Ishikawa (cell line): ENCODE measurements around the gene METAP2.

Source experiments
- CEBPB ChIP-seq: IDR thresholded peaks from 2 replicates; pipeline ENCODE4 v1.6.1; 2012
- CREB1 ChIP-seq: IDR thresholded peaks from 2 replicates; pipeline ENCODE4 v1.6.1; 2012; ENCODE audit warnings: low read depth
- EGR1 ChIP-seq: IDR thresholded peaks from 2 replicates; pipeline ENCODE4 v1.6.1; 2012
- EP300 ChIP-seq: IDR thresholded peaks from 2 replicates; pipeline ENCODE4 v1.6.1; 2012; ENCODE audit warnings: borderline replicate concordance
- FOXM1 ChIP-seq: IDR thresholded peaks from 2 replicates; pipeline ENCODE4 v1.6.1; 2012; ENCODE audit warnings: low read depth, borderline replicate concordance
- MAX ChIP-seq: IDR thresholded peaks from 2 replicates; pipeline ENCODE4 v1.6.1; 2012
- NFIC ChIP-seq: IDR thresholded peaks from 2 replicates; pipeline ENCODE4 v1.6.1; 2012
- RAD21 ChIP-seq: IDR thresholded peaks from 2 replicates; pipeline ENCODE4 v1.6.1; 2012; ENCODE audit warnings: low read depth
- REST ChIP-seq: IDR thresholded peaks from 2 replicates; pipeline ENCODE4 v1.6.1; 2012; ENCODE audit warnings: low read depth, mild to moderate bottlenecking
- TAF1 ChIP-seq: IDR thresholded peaks from 2 replicates; pipeline ENCODE4 v1.6.1; 2012; ENCODE audit warnings: low read depth, mild to moderate bottlenecking
- TCF12 ChIP-seq: IDR thresholded peaks from 2 replicates; pipeline ENCODE4 v1.6.1; 2012; ENCODE audit warnings: low read depth
- TEAD4 ChIP-seq: IDR thresholded peaks from 2 replicates; pipeline ENCODE4 v1.6.1; 2012
- USF1 ChIP-seq: IDR thresholded peaks from 2 replicates; pipeline ENCODE4 v1.6.1; 2012
- YY1 ChIP-seq: IDR thresholded peaks from 2 replicates; pipeline ENCODE4 v1.6.1; 2012; ENCODE audit warnings: low read depth
- ZBTB7A ChIP-seq: IDR thresholded peaks from 2 replicates; pipeline ENCODE4 v1.6.1; 2012; ENCODE audit warnings: low read depth

METAP2 gene

GRCh38 chr12:95544756-95545155, 70.8 kb downstream of the METAP2 start:
- TF ChIP-seq YY1 (no peak), REST (no peak), EP300 (no peak), EGR1 (no peak), CEBPB (no peak), TCF12 (no peak), FOXM1 (no peak), MAX (no peak), RAD21 (no peak), TEAD4 (no peak), CREB1 (no peak), NFIC (no peak), ZBTB7A (no peak), USF1 (no peak), TAF1 (no peak)

GRCh38 chr12:95545303-95545702, 71.4 kb downstream of the METAP2 start:
- TF ChIP-seq TEAD4 (no peak), NFIC (no peak), EP300 (no peak), EGR1 (no peak), REST (no peak), MAX (no peak), FOXM1 (no peak), USF1 (no peak)

- no peak for TF ChIP-seq CEBPB
- no peak for TF ChIP-seq TEAD4
- TF ChIP-seq YY1: no peak
- TF ChIP-seq USF1: no peak
Measured at GRCh38 chr12:95545731-95546490, 72.0 kb downstream of the METAP2 start.

GRCh38 chr12:95546491-95546813, 72.5 kb downstream of the METAP2 start:
- TF ChIP-seq TCF12 (no peak), ZBTB7A (no peak), CEBPB (no peak), MAX (no peak), REST (no peak), FOXM1 (no peak)
